ENCODE data around the gene PPP1R3G.
"Not testable (repeated sequence)": the region's sequence is repeated elsewhere in the genome, so short reads cannot be mapped to it uniquely, and the experiment has no call there.

PPP1R3G gene

GRCh38 chr6:5084781-5085647 lies at the start of gene PPP1R3G:
Gene PPP1R3G, plus strand, starts transcription at chr6:5085341. Its CDS starts 145 bp downstream, at chr6:5085486.
- DNase-seq (ENCODE audit: low read depth) = peak; percentile 66

GRCh38 chr6:5036269-5036668 lies 48.9 kb upstream of the PPP1R3G start:
- DNase-seq (ENCODE audit: low read depth) = peak; percentile 63

- no peak for DNase-seq (ENCODE audit: low read depth)
Measured at GRCh38 chr6:5041955-5042354, 43.2 kb upstream of the PPP1R3G start.

- DNase-seq (ENCODE audit: low read depth) = no peak
Measured at GRCh38 chr6:5042436-5042835, 42.7 kb upstream of the PPP1R3G start.

- DNase-seq (ENCODE audit: low read depth) = no peak
Measured at GRCh38 chr6:5044866-5045265, 40.3 kb upstream of the PPP1R3G start.

- DNase-seq (ENCODE audit: low read depth) = no peak
Measured at GRCh38 chr6:5045416-5045815, 39.7 kb upstream of the PPP1R3G start.

- DNase-seq (ENCODE audit: low read depth) = no peak
Measured at GRCh38 chr6:5046430-5046829, 38.7 kb upstream of the PPP1R3G start.

GRCh38 chr6:5050009-5050408 lies 35.1 kb upstream of the PPP1R3G start:
- no peak for DNase-seq (ENCODE audit: low read depth)

GRCh38 chr6:5051394-5051793 lies 33.7 kb upstream of the PPP1R3G start:
- no peak for DNase-seq (ENCODE audit: low read depth)

GRCh38 chr6:5053038-5053437 lies 32.1 kb upstream of the PPP1R3G start:
- no peak for DNase-seq (ENCODE audit: low read depth)

GRCh38 chr6:5053864-5054244 lies 31.3 kb upstream of the PPP1R3G start:
- DNase-seq (ENCODE audit: low read depth) = no peak

GRCh38 chr6:5054245-5054873 lies 30.8 kb upstream of the PPP1R3G start:
- peak; percentile 38 for DNase-seq (ENCODE audit: low read depth)

GRCh38 chr6:5055118-5055517 lies 30.0 kb upstream of the PPP1R3G start:
- DNase-seq (ENCODE audit: low read depth) = no peak

- DNase-seq (ENCODE audit: low read depth) = no peak
Measured at GRCh38 chr6:5058254-5058653, 26.9 kb upstream of the PPP1R3G start.

GRCh38 chr6:5059036-5059896 lies 25.9 kb upstream of the PPP1R3G start:
- no peak for DNase-seq (ENCODE audit: low read depth)

- not testable (repeated sequence) for DNase-seq (ENCODE audit: low read depth)
Measured at GRCh38 chr6:5060439-5060838, 24.7 kb upstream of the PPP1R3G start.

GRCh38 chr6:5061152-5061551 lies 24.0 kb upstream of the PPP1R3G start:
- no peak for DNase-seq (ENCODE audit: low read depth)

- no peak for DNase-seq (ENCODE audit: low read depth)
Measured at GRCh38 chr6:5063617-5064016, 21.5 kb upstream of the PPP1R3G start.

GRCh38 chr6:5066456-5067093 lies 18.6 kb upstream of the PPP1R3G start:
- no peak for DNase-seq (ENCODE audit: low read depth)

GRCh38 chr6:5067305-5067704 lies 17.8 kb upstream of the PPP1R3G start:
- DNase-seq (ENCODE audit: low read depth) = no peak

GRCh38 chr6:5068153-5068751 lies 16.9 kb upstream of the PPP1R3G start:
- no peak for DNase-seq (ENCODE audit: low read depth)

GRCh38 chr6:5071216-5071615 lies 13.9 kb upstream of the PPP1R3G start:
- DNase-seq (ENCODE audit: low read depth) = no peak

All from amniotic epithelial cell (primary cell).